HUES6 (cell line): Measurements from ENCODE around the gene WDR54.

Source experiments
- H3K27ac ChIP-seq: 2 replicates; pipeline ENCODE4 v1.7.0; 2013; ENCODE audit warnings: low read depth, mild to moderate bottlenecking, low read length, inconsistent platforms
- H3K27me3 ChIP-seq: 2 replicates; pipeline ENCODE4 v1.6.1; 2013; ENCODE audit warnings: low read length; ENCODE audit not compliant: control insufficient read depth, insufficient read depth
- H3K36me3 ChIP-seq: 2 replicates; pipeline ENCODE4 v1.6.1; 2013; ENCODE audit warnings: low read length; ENCODE audit not compliant: control insufficient read depth, insufficient read depth
- H3K4me1 ChIP-seq: 2 replicates; pipeline ENCODE4 v1.6.1; 2013; ENCODE audit warnings: low read length; ENCODE audit not compliant: control insufficient read depth, insufficient read depth
- H3K4me3 ChIP-seq: 2 replicates; pipeline ENCODE4 v1.5.1; 2013; ENCODE audit warnings: low read depth, low read length
- H3K9ac ChIP-seq: one replicate; pipeline ENCODE4 v1.6.1; 2013; ENCODE audit warnings: mild to moderate bottlenecking, low read length
- H3K9me3 ChIP-seq: 2 replicates; pipeline ENCODE4 v1.6.1; 2013; ENCODE audit warnings: low read depth, low read length; ENCODE audit not compliant: control insufficient read depth, insufficient read depth

The WDR54 gene

DNA sequence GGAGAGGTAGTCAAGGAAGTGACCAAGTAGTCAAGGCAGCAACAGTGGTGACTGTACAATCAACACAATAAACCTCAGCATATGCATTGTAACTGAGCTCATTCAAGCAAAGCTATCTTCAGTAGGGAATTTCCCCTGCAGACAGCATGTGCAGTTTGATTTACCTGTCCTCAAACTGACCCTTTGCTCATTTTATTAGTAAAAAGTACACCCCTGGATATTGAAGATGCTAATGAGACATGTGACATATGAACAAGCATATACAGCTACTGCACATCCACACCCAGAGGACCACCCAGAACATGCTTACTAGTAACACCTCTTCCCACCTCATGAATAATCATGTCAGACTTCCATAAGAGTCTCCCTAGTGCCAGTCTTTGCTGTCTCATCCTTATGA is 15.5 kb upstream of the WDR54 start:
- Histone ChIP-seq H3K9ac (no peak overlapping the region), H3K27ac (no peak overlapping the region), H3K36me3 (no peaks in the 10 kb centered on the region)

DNA sequence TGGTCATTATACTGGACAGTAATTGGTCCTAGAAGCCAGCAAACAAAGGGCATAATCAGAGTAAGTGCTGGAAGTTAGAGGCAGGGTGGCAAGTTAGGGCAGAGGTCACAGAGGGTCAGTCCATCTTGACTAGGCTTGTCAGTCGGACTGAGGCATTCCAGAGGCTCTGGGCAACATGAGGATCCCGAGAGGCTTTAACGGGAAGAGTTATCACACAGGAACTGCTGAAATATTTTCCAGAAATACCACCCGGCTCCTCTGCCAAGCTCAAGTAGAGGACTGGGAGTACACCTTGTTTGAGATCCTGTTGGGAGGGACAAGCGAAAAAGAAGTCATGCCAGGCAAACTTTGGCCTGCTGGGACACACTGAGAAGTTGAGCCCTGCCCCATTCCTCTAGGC is 13.8 kb upstream of the WDR54 start:
- no peaks in the 10 kb centered on the region for H3K36me3 ChIP-seq
- H3K27me3 ChIP-seq = peaks cover 3% of the 10 kb centered on the region; the same call in 1 of the 2 replicates
- no peak overlapping the region for H3K9ac ChIP-seq
- H3K9me3 ChIP-seq = no peaks in the 10 kb centered on the region
- no peaks in the 10 kb centered on the region for H3K4me1 ChIP-seq
- no peak overlapping the region for H3K4me3 ChIP-seq
- H3K27ac ChIP-seq = no peak overlapping the region

More for the DNA sequence above, 15.5 kb upstream of the WDR54 start:
- peaks cover 3% of the 10 kb centered on the region; the same call in 1 of the 2 replicates for H3K27me3 ChIP-seq
- no peaks in the 10 kb centered on the region for H3K4me1 ChIP-seq
- H3K4me3 ChIP-seq = no peak overlapping the region
- no peaks in the 10 kb centered on the region for H3K9me3 ChIP-seq

DNA sequence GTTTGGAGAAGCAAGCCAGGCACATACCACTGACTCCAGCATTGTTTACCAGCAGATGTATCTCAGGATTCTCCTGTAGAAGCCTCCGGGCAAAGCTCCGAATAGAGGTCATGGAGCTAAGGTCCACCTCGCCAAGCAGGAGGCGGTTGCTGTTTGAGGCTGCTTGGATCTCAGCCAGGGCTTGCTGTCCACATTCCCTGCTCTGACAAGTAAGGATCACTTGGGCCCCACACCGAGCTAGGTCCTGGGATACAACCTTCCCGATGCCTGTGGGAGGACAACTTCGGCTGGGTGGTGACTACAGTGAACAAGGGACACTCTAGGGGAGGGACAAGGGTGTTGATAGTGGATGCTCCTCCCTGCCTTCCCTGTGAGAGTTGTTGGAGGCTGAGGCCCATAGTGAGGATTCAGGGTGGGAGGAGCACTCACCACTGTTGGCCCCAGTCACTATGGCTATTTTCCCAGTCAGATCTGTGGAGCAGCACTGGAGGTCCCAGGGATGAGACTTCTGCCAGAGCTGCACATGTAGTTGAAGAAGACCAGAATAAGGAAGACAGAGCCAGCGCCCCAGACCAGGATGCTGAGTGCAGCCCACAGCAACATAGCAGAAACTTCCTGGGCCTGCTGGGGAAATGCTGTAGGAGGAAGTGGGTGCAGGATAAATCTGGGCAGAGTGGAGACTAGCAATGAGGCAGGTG is 8.4 kb upstream of the WDR54 start:
- no peaks in the 10 kb centered on the region for H3K9me3 ChIP-seq
- H3K4me1 ChIP-seq = peaks cover 4% of the 10 kb centered on the region; the same call in 1 of the 2 replicates
- H3K36me3 ChIP-seq = no peaks in the 10 kb centered on the region
- no peak overlapping the region for H3K4me3 ChIP-seq
- H3K9ac ChIP-seq = no peak overlapping the region
- H3K27ac ChIP-seq = no peak overlapping the region
- peaks cover 8% of the 10 kb centered on the region for H3K27me3 ChIP-seq

DNA sequence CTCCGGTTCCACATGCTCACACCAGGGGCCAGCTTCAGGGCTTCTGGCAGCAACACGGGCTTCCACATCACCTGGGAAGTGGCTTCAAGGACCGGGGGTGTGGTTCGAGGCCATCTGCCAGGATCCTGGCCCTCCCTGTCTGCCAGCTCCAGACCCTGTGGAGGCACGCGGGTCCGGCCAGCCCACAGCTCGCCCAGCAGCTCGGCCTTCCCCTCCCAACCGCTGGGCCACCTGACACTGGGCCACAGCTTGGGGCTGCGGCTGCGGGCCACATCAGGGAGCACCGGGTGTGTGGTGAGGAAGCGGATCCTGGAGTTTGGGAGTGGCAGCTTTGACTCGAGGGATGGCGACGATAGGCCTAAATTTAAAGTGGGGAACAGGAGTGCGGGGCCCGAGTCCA is 7.1 kb upstream of the WDR54 start:
- H3K36me3 ChIP-seq = no peaks in the 10 kb centered on the region
- H3K27me3 ChIP-seq = peaks cover 8% of the 10 kb centered on the region; the same call in 1 of the 2 replicates
- H3K4me3 ChIP-seq = peak overlapping the region; percentile 33; the same call in 1 of the 2 replicates
- H3K9ac ChIP-seq = no peak overlapping the region
- no peaks in the 10 kb centered on the region for H3K9me3 ChIP-seq
- H3K27ac ChIP-seq = no peak overlapping the region
- H3K4me1 ChIP-seq = peaks cover 4% of the 10 kb centered on the region; the same call in 1 of the 2 replicates

DNA sequence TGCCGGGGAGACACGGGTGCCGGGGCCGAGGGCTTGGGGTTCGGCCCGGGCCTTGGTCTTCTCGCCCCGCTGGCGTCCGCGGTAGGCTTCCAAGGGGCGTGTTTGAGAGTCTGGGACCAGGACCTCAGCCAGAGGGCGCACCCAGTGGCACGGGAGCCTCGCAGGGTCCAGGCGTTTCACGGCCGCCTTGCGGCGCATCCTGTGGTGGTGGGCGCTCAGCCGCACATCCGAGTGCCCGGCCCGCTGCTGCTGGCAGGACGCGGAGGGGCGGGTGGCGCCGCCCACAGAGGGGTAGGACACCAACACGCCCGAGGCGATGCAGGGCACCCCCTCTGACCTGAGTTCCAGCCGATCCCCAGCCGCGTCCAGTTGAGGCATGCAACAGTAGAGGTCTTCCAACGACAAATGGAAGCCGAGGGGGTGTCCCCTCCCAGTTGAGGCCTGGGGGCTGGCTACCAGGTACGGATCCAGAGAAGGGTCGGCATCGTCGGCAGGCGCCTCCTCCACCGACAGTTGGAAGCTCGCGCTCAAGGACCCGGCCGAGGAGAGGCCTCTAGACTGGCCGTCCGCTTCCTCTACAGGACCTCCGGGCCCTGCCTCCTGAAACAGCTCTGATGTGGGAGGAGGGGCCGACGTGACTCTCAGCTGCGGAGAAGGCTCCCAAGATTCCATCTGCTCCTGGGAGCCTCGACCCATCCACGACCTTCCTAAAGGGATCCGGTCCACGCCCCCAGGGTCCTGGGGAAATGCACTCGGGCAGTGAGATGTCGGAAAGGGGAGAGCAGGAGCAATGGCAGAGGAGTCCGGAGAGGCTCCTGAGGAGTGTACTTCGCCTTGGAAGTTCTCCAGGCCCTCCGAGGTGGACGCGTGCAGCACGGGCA is 6.4 kb upstream of the WDR54 start:
- Histone ChIP-seq H3K27ac (no peak overlapping the region), H3K9ac (no peak overlapping the region), H3K4me3 (peak overlapping the region; percentile 33; the same call in 1 of the 2 replicates)

DNA sequence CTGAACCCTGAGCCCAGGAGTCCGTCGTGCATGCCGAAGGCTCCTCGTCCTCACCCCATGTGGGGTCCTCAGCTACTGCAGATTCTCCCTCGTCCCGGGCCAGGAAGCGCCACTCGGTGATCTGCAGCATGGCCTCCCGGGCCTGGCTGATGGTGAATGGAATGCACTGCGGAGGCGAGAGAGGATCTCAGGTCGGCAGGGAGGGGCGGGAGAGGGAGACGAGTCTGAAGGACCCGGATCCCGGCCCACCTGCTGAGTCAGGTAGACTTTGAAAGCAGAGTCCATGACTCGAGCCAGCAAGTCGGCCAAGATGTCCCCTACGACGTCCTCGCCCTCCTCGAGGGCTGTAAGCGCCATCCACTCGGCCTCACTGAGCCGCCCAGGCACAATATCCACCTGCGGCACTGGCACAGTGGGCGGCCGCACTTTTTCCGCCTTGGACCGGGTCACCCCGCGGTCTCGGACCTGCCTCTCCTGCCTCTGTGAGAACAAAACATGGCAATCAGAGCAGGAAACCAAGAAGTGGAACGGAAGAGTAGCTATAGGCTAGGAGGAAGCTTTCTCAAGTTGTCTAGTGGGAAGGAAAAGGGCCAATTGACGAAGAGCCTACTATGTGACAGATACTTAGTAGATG is 5.7 kb upstream of the WDR54 start:
- Histone ChIP-seq H3K9me3 (no peaks in the 10 kb centered on the region), H3K27ac (no peak overlapping the region), H3K27me3 (peaks cover 16% of the 10 kb centered on the region), H3K4me1 (peaks cover 4% of the 10 kb centered on the region; the same call in 1 of the 2 replicates), H3K9ac (no peak overlapping the region), H3K4me3 (peak overlapping the region; percentile 33; the same call in 1 of the 2 replicates), H3K36me3 (no peaks in the 10 kb centered on the region)

More for the DNA sequence above, 6.4 kb upstream of the WDR54 start:
- peaks cover 4% of the 10 kb centered on the region; the same call in 1 of the 2 replicates for H3K4me1 ChIP-seq
- H3K9me3 ChIP-seq = no peaks in the 10 kb centered on the region
- no peaks in the 10 kb centered on the region for H3K36me3 ChIP-seq
- peaks cover 9% of the 10 kb centered on the region for H3K27me3 ChIP-seq

DNA sequence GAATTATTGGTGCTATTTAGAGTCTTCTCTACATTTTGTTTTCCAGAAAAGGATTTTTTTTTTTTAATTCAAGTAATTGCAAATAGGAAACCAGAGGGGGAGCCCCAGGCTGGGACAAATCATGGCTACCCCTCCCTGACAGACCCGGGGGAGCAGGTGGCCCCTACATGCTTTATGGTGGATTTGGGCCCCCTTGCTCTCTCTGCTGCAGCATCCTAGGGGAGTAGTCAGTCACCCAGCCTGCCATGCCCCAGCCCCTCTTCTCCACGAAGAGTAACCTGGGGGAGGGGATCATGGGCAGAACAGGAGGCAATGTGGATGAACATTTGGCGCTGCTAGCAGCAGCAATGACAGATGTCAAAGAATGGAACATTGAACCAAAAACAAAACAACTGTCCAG is 4.8 kb upstream of the WDR54 start:
- Histone ChIP-seq H3K4me1 (peaks cover 4% of the 10 kb centered on the region; the same call in 1 of the 2 replicates), H3K9ac (no peak overlapping the region), H3K36me3 (no peaks in the 10 kb centered on the region), H3K27me3 (peaks cover 19% of the 10 kb centered on the region), H3K27ac (no peak overlapping the region), H3K4me3 (no peak overlapping the region), H3K9me3 (no peaks in the 10 kb centered on the region)

DNA sequence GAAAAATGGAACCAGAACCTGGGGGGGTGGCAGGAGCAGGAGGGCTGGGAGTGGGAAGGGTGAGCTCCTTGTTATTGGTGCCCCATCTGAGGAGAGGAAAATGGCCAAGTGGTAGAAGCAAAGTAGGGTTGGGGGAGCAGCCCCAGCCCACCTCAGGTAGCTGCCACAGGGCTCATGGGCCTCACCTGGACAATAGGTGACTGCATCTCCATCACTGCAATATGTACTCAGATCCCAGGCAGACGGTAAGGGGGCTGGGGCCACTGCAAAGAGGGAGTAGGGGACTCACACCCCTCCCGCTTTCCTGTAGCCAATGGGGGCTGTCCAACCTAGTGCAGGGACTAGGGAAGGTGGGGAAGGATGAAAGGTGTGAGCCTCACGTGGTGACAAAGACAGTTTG is 4.3 kb upstream of the WDR54 start:
- H3K27ac ChIP-seq = no peak overlapping the region
- H3K9me3 ChIP-seq = no peaks in the 10 kb centered on the region
- no peaks in the 10 kb centered on the region for H3K36me3 ChIP-seq
- H3K27me3 ChIP-seq = peaks cover 21% of the 10 kb centered on the region
- no peak overlapping the region for H3K9ac ChIP-seq
- H3K4me1 ChIP-seq = peaks cover 4% of the 10 kb centered on the region; the same call in 1 of the 2 replicates
- H3K4me3 ChIP-seq = no peak overlapping the region

DNA sequence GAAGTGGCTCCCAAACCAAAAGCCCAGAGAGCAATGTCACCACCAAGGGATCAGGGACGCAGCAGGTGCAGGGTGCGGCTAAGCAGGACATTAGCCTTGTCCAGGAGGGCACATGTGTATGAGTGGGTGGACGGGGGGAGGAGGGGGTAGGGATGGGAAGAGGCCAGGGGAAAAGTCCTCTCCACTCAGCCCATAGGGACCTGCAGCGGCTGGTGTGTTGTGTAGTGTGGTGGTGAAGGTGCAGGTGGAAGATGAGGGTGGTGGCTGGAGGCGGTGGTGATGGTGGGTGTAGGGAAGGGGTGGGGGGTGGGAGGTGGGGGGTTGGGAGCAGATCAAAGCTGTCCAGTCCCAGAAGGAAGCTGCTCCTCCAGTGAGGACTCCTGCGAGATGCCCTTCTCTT is 3.8 kb upstream of the WDR54 start:
- no peak overlapping the region for H3K9ac ChIP-seq
- no peaks in the 10 kb centered on the region for H3K9me3 ChIP-seq
- peaks cover 25% of the 10 kb centered on the region for H3K27me3 ChIP-seq
- no peaks in the 10 kb centered on the region for H3K36me3 ChIP-seq
- H3K4me3 ChIP-seq = no peak overlapping the region
- peaks cover 4% of the 10 kb centered on the region; the same call in 1 of the 2 replicates for H3K4me1 ChIP-seq
- H3K27ac ChIP-seq = no peak overlapping the region

DNA sequence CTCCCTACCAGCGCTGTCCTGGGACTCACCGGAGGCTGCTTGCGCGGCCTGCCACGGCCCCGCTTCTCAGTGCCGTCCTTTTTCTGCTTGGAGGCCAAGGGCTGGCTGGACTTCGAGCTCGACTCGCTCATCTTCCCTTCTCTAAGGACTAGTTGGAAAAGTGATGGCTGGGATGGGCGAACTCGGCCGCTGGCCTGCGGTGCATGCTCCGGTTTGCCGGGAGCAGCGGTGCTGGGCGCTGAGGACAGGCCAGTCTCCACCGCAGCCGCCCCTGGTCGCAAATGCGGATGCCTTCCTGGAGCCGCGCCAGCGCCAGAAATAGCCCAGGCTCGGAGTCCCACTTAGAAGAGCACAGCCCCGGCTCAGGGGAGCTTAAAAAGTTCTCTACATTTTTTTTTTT is 3.2 kb upstream of the WDR54 start:
- Histone ChIP-seq H3K9me3 (no peaks in the 10 kb centered on the region), H3K4me3 (no peak overlapping the region), H3K36me3 (no peaks in the 10 kb centered on the region), H3K9ac (no peak overlapping the region), H3K4me1 (0 out of 2 replicates have a peak, but pooled peaks cover 4% of the 10 kb centered on the region), H3K27ac (no peak overlapping the region), H3K27me3 (peaks cover 31% of the 10 kb centered on the region)
